Activated naive CD4-positive, alpha-beta T cell treated with Interleukin-2 at 50 U/mL for 16 hours (primary cell): Measurements from ENCODE around the gene PCSK9.

ENCODE experiments used
- DNase-seq: peaks from one replicate; pipeline ENCODE4 v3.0.0-alpha.2; 2020

Gene PCSK9

DNA sequence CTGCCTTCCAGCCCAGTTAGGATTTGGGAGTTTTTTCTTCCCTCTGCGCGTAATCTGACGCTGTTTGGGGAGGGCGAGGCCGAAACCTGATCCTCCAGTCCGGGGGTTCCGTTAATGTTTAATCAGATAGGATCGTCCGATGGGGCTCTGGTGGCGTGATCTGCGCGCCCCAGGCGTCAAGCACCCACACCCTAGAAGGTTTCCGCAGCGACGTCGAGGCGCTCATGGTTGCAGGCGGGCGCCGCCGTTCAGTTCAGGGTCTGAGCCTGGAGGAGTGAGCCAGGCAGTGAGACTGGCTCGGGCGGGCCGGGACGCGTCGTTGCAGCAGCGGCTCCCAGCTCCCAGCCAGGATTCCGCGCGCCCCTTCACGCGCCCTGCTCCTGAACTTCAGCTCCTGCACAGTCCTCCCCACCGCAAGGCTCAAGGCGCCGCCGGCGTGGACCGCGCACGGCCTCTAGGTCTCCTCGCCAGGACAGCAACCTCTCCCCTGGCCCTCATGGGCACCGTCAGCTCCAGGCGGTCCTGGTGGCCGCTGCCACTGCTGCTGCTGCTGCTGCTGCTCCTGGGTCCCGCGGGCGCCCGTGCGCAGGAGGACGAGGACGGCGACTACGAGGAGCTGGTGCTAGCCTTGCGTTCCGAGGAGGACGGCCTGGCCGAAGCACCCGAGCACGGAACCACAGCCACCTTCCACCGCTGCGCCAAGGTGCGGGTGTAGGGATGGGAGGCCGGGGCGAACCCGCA, at the start of gene PCSK9:
PCSK9 (plus strand) TSS at position 207 of the 741 bp plus-strand sequence; CDS start at position 497, 290 bp downstream.
- DNase-seq, result no peak

- no peak for DNase-seq
These were observed 49.2 kb upstream of the PCSK9 start for GRCh38 chr1:54989968-54990810.

DNA sequence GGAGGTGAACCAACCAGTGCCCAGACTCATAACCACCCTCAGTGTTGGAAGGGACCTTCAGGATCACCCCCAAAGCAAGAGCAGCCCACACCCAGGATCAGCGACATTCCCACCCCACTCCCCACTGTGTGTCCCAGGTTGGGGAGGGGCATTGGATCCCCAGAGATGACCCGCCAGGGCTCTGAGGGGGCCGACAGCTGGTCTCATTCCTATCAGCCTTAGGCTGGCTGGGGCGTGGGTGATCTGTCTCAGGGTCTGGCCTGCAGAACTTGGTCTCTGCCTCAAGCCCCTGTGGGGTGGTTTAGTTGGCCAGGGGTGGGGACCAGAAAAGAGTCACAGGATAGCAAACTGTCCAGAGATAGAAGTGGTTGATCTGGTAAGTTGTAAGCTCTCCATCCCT, 48.4 kb upstream of the PCSK9 start:
- no peak for DNase-seq

DNA sequence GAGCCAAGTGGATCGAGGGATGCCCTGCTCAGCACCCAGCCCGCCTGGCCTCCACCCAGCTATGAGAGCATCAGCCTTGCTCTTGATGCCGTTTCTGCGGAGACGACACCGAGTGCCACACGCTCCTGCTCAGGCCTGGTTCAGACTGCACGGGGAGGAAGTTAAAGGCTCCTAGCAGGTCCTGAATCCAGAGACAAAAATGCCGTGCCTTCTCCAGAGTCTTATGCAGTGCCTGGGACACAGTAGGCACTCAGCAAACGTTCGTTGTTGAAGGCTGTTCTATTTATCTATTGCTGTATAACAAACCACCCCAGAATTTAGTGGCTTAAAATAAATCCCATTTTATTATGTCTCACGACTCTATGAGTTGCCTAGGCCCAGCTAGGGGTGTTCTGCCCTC, 47.4 kb upstream of the PCSK9 start:
- no peak for DNase-seq

GRCh38 chr1:54993140-54993539, 46.2 kb upstream of the PCSK9 start:
- DNase-seq, result no peak

GRCh38 chr1:54994355-54994990, 44.9 kb upstream of the PCSK9 start:
- DNase-seq, result no peak

DNA sequence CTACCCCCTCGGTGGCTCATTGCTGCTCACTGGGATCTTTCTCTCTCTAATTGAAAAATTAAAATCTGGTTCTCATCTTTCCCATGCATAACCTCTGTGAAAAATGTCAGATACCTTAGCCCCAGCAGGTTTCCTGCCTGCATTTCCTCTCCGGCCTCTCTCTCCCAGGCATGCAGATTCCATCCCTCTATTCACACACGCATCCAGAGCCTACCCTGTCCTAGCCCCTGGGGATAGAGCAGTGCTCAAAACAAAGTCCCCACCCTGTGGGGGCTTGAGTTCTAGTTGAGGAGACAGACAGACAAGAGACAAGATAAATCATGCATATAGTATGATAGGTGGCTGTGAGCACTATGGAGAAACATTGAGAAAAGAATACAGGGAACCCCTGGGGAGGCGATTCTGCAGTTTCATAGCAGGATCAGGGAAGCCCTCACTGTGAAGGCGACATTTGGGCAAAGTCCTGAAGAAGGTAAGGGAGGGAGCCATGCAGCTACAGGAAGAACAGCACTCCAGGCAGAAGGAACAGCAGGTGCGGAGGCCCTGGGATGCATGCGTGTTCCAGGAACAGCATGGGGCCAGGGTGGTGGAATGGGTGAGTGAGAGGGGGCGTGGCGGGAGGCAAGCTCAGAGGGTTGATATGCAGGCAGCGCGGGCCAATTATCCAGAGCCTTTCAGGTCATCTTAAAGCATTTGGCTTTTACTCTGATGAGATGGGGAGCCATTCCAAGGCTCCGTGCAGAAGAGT, 44.2 kb upstream of the PCSK9 start:
- DNase-seq, result no peak

GRCh38 chr1:54995835-54996234, 43.5 kb upstream of the PCSK9 start:
- DNase-seq, result peak; percentile 53

GRCh38 chr1:54996359-54996868, 42.9 kb upstream of the PCSK9 start:
- peak; percentile 82 for DNase-seq

DNA sequence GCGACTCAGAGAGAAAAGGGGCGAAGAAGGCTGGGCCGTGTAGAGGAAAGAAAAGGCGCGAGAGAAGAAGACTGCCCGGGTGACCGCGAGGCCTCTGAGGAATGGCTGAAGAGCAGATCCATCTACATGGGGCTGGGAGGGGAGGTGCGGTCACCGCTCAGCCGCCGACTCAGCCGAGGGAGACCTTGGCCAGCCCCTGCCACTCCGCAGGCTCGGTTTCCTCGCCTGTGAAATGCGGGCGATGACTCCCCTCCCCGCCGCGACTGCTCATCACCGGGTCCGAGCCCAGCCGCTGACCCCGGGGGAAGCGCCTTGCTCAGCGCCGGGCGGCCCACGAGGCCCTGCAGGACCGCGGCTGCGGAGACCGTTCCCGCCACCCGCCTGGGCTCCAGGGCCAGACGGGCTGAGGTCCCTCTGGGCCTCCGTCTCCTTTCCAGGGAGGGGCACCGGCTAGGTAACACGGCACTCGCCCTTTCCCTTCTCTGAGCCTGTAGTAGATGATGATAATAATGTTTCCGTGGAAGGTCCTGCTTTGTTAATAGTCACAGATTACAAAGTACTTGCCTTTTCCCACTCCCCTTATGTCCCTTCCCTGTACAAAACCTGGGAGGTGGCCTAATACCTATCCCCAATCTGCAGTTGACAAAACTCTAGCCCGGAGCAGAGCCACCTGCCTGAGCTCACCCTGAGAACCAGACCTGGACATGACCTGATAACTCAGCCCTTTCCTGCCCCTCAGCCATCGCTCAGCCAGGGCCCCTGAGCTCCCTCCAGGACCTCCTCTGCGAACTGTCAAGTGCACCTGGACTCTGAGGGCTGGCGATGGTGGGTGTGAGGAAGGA, 42.3 kb upstream of the PCSK9 start:
- peak; percentile 4 for DNase-seq

GRCh38 chr1:54997711-54997986, 41.7 kb upstream of the PCSK9 start:
- DNase-seq, result no peak

GRCh38 chr1:54998100-54998499, 41.2 kb upstream of the PCSK9 start:
- no peak for DNase-seq

DNA sequence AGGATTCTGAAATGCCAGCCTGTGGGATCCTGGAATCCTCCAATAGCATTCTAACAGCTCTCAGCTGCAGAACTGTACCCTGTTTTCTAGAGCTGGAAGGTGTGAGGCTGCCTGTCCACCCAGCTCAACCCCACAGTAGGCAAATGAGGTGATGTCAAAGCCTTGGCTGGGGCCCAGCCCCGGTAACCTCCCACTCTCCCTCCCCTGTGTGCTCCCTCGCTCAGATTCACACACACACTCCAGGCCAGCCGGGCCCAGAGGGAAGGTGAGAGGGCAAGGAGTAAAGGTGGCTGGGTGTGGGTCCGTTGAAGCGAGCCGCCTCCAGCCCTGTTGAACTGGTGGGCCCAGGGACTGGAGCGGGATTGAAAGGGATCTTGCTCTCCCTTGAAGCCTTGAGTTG, 40.7 kb upstream of the PCSK9 start, which contains the start of gene BSND:
BSND (plus strand) TSS at position 257 of the 400 bp plus-strand sequence. CDS start 254 bp downstream, outside the sequence.
- no peak for DNase-seq

DNA sequence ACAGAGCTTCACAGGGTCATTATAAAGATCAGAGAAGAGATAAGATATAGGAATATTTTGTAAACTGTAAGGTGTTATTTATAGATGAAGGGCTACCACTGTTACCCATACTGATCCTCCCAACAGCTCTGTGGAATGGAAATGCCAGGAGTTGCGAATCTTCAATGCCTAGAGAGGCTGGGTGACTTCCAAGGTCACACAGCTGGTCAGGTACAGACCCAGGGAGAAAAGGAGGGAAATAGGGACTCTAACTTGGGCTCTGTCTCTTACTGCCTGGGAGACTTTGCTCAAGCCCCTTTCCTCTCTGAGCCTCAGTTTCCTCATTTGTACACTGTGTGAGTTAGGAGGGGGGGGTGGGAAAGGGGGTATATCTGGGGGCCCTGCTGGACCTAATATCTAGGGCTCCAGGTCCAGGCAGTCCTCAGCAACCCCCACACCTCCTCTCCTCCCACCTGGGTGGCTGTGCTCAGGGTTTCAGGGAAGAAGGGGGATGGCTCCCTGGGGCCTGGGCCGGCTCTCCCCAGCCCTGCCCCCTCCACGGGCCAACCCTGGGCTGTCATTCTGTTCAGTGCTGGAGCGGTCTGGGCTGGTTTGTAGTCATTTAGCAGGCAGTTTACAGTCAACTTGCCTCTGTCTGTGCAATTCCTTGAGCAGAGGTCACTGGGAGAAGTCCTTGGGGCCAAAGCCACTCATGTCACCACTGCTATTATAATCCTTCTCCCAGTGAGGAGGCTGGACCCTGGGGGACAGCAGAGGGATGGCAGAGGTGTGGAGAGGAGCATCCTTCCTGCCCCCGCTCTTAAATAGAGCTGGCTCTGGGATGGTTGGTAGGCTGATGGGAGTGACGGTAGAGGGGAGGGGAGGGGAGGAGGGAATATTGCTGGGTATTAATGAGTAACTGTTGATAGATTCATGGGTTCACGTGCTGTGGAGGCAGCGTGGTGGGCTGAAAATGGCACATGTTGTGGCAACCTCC, 39.0 kb upstream of the PCSK9 start:
- DNase-seq, result no peak

- no peak for DNase-seq
These were observed 38.0 kb upstream of the PCSK9 start for GRCh38 chr1:55001311-55001710.

GRCh38 chr1:55002686-55003085, 36.7 kb upstream of the PCSK9 start:
- no peak for DNase-seq

- DNase-seq, result no peak
These were observed 33.8 kb upstream of the PCSK9 start for GRCh38 chr1:55005351-55006140.

GRCh38 chr1:55006931-55007330, 32.4 kb upstream of the PCSK9 start:
- no peak for DNase-seq

GRCh38 chr1:55007625-55008024, 31.7 kb upstream of the PCSK9 start:
- no peak for DNase-seq
